Right renal cortex interstitium (tissue), 3 donors: ENCODE measurements around the gene TRIM29. TPM values are rescaled to one million over a fixed set of nuclear protein-coding genes. Genes with fewer than 3 reads are reported as not detected.

Experiments
- DNase-seq, 3 donors: peaks; one replicate each; pipeline ENCODE4 v3.0.0-alpha.2; 2013; ENCODE audit warnings: low read depth in 3 of 3, low spot score in 2 of 3
- polyA plus RNA-seq, 3 donors: library from polyadenylated mRNA; unstranded; fragments of 120-200 nt; gene quantifications; one replicate each; pipeline ENCODE4 v1.2.1, GENCODE V29; 2013; ENCODE audit not compliant: insufficient read length in 3 of 3

TRIM29 gene
- polyA plus RNA-seq, 3 donors: 0.98 to 1.5 (median 1.0) TPM

DNA sequence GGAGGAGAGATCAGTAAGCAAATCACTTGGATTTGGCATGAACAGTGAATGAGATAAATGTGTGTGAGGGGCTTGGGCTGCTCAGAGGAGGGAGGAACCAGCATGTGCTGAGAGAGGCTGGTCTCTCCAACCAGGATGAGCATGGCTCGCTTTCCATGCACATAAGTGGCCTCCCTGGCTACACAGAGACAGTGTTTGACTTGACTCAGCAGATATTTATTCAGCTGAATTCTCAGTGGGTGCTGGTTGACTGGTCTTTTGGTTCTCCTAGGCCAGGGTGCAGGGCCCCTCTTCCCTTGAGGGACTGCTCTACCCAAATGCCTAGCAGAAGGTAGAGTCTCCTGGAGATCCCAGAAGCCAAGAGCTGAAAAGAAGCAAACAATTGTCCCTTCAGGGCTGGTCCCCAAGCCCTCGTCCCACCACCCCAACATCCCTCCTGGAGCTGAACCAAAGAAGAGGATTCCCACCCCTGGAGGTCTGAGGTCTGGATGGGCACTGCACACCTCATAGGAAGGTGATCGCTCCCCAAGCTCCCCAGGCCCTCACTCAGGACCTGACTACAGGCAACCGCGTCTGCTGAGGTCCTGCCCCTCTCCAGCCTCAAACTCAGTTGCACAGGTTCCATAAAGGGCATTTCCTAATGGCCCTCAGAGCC lies 3.3 kb upstream of the TRIM29 start:
- no peak for DNase-seq

DNA sequence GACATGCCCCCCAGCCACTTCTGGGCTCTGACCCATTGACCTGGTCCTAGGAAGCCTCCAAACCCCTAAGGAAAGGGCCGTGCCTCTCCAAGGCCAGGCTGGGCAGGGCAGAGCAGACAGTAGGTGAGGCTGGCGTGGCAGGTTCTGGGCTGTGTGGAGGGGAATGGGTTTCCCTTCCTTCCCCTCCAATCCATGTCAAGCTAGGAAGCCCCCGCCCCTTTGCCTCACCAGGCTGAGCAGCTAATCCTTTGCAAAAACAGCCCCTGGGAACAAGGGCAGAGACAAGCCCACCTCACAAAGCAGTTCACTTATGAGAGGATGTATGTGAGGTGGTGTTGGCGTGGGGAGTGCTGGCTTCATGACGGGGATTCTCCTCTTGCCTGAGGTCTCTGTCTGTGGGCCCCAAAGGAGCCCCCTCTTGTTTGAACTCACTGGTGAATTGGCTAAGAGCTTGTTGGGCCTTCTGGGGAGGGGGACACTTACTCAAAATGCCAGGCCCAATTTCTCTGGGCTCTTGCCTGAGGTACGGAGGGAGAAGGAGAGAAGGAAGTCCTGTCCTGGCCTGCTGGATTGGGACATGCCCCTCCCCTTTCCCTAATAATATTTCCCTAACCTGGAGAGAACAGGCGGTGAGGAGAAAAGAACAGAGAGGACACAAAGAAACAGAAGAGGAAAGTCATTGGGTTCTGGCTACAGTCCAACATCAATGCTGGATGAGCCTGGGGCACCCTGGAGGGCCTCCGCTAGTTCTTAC lies 1.6 kb upstream of the TRIM29 start:
- no peak for DNase-seq

DNA sequence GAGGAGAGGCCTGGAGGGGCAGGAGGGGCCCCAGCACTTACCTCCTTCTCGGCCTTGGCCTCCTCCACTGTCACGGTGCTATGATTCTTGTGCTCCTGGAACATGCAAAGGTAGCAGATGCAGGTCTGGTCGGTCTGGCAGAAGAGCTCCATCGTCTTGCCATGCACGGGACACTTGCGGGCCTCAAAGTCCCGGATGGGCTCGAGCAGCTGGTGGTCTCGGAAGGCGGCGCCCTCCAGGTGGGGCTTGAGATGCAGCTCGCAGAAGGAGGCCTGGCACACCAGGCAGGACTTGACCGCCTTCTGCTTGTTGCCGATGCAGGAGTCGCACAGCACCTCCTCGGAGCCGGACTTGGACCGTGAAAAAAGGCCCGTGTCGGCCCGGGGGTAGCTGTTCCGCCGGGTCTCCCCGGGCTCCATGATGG lies 714 bp downstream of the TRIM29 start:
- DNase-seq: no peak

DNA sequence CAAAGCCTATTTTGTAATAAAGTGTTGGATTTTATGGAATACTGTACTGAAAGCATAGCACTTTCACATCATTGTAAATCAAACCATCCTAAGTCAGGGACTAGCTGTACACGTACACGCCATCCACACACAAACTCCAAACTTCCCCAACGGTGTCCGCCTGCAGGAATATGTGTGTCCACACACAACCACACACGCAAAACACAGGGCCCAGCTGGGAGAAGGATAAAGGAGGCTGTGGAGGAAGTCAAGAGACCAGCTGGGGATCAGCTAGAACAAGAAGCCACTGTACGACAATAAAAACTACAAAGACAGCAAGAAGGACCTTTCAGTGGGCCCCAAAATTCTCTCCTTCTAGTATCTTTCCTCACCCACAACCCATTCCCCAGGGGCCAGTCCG lies 1.6 kb downstream of the TRIM29 start:
- DNase-seq: no peak

DNA sequence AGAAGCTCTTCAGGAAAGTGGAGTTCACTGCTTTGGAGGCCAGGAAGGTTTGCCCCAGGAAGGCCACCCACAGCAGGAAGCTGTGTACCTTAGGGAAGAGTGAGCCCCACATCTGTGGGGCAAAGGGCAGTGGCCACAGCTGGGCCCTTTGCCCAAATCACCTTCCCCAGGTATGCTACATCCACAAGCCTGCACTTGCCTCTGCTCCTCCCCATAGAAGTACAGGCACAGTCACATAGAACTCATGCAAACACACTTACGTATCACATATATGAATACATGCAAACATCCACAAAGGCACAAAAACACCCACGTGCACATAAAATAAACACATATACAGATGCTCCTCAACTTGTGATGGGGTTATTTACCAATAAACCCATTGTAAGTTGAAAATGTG lies 2.1 kb downstream of the TRIM29 start:
- no peak for DNase-seq

DNA sequence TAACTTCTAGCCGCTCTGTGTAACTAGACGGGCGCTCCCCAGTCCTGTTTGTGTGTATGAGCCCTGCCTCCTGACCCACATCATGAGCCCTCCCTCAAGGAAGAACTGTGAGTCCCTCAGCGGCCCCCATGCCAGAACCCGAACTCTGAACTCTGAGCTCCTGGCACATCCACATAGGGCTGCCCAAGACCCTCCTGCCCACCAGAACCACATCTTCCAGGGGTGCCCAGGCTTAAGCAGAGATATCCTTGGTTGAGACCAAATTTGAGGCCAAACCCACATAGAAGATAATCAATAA lies 3.0 kb downstream of the TRIM29 start:
- DNase-seq: no peak

DNA sequence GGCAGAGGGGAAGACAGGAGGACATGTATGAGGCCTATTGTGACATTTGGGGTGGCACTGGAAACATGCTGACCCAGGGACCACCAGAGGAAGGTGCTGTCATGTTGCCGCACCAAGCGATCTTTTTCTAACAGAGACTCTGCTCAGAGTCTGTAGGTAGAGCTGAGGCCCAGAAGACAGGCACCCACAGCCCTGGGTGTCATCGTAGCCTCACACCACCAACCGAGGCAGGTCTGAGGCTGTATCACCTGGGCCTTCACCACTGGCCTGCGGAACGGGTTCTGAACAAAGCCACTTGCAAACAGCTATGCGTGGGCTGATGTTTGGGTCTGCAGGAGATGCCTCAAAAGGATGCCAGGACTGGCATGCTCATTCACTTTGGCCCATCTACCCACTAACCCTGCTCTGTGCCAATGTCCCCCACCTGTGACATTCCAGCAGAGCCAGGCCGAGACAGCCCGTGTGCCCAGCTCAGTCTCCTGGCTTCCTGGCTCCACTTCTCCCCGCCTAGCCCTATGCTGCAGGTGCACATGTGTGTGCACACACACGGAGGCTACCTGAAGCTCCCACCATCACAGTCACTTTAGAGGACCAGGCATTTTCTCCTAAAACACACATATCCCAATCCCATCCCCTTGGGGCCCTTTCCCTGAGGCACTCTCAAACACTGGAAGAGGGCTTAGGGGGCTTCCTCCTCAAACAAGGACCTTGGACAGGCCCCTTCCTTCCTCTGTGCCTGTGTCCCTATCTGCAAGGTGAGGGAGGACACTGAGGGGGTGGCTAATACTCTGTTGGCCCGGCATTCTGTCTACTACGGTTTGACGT lies 3.6 kb downstream of the TRIM29 start:
- DNase-seq: no peak

DNA sequence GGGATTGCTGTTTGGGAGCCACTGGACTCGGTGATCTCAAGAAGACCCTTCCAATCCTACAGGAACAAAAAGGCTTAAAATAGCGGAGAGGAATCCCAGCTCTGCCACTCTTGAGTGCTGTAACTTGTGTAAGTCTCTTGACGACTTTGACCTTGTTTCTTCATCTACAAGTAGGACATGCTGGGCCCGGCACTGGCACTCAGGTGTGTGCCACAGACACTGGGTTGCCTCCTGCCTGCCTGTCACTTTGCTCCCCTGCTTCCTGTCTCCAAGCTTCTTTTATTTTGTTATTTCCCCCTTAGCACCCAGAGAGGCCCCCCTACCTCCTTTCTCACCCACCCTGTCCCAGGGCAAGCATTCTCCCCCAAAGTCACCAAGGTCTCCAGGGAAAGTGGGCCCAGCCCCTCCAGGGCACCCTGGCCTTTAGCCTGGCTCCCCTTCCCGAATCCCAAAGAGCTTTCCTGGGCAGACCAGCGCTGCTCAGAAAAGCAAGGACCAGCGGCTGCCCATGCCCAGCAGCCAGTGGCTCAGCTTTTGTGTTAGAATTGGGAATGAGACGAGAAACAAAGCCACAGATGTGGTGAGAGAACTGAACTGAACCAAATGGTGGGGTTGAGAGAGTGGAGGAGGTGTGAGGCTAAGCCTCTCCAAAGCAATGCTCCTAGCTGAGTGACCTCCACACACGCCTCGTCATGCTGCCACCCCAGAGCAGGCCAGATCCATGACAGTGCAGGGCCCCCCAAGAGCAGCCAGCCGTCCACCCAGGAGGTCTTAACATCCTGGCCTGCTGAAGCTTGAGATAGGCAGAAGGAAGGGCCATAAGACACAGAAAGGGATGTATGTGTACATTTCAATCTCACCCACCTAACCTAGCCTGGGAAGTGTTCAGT lies 4.5 kb downstream of the TRIM29 start:
- no peak for DNase-seq

DNA sequence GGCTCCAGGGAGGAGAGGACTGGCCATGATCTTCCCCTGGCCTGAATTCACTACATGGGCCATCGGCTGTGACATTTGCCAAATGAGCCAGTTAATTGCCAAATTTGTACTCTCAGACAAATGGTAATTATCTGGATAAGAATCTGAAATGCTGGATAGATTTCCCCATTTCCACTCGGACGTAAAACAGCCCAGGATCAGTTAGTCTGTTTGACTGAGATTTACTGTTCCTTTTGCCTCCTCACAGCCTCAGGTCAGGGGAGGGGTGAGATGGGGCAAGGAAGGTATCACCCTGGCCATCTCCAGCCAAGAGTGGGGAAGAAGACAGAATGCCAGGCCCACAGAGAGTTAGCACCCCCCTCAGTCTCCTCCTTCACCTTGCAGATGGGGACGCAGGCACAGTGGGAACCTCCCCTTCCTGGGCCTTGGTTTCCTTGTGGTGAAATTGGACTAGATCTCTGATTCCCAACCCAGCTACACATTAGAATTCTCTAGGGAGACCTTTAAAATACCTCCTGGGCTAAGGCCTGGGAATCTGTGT lies 5.2 kb downstream of the TRIM29 start:
- DNase-seq: no peak

DNA sequence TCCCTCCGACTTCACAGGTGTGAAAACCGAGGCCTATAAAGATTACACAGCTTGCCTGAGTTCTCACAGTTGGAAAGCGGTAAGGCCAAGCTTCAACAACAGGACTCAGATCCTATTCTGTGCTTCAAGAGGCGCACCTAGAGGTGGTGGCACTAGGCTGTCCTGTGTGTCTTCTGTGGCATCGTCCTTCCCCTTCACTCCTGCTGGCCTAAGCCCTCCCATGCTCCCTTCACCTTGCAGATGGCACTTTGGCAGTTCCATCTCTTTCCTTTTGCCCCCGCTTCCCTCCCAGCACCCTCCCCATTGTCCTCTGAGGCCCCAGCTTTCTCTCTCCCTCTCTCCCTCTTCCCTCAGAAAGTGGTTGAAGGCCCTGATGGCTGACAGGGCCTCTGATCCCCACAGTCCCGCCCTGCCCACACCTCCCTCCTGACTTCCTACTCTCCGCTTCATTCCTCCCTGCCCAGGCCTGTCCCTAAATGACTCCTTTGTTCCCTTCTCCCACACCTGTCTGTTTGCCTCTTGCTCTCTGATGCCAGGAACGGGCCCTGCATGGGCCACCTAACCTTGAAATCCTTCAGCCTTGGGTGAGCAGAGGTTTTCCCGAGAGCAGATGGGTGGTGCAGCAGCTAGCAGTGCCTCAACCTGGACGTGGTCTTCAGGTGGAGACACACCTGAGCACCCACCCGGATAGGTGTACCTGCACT lies 5.8 kb downstream of the TRIM29 start:
- DNase-seq: no peak

DNA sequence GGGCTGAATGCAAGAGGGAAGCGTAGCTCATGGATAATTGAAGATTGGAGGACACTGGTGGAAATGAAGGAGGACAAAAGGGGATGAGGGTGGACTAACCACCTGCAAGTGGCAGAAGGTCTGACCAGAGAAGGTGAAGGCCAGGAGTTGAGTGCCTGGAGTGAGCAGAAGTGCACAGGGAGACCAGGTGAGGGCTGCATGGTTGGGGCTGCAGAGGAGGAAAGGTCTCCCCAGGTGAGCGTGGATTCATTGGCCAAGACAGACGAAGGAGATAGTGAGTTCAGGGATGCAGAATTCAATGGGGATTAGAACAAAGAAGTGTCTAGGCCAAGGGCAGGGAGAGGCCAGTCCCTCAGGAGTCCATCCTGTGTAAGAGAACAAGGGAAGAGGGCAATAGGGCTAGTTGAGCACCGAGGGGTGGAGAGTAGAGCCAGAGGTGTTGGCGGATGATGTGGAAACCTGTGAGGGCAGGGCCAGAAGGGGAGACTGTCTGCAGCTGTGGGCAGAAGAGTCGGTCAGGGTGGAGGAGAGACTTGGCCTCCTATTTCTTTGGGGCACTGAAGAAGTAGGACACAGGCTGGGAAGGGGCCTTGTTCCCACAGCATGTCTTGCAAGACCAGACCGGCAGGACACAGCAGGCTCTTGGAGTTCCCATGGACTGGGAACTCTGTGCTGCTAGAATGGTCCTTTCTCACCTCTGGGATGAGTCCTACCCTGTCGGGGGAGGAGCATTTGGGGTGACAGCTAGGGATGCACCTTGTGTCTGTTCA lies 6.7 kb downstream of the TRIM29 start:
- DNase-seq: no peak

DNA sequence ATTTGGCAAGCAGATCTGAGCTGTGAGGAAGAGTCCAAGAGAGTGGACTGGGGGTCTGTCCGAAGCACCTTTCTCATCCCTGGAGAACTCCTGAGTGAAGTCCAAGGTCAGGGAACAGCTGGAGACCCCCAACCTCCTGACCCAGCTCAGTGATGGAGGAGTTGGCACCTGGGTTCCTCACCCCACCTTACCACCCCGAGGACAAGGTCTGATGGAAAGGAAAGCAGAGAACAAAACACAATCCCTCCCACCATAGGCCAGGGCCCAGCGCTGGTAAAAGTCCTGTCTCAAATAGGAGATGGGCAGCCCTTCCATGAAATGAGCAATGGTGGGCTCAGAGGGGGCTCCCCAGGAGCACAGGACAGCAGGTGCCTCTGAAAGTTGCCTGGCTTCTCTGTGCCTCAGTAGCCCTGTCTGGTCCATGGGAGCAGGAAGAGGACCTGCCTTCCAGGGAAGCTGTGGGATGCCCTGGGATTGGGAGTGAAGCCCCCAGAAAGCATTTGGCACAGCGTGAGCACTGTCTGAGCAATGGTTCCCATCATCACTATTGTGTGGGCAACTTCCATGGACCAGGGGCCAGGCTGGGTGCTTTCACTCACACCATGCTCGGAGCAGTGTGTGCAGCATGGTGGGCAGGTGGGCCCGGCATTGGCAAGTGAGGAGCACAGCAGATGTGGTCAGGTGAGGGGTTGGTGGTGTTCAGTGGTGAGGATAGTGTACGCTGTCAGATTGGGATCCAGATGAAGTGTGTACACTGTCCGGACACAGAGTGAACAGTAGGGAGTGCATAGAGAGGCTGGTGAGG lies 7.5 kb downstream of the TRIM29 start:
- DNase-seq: no peak

DNA sequence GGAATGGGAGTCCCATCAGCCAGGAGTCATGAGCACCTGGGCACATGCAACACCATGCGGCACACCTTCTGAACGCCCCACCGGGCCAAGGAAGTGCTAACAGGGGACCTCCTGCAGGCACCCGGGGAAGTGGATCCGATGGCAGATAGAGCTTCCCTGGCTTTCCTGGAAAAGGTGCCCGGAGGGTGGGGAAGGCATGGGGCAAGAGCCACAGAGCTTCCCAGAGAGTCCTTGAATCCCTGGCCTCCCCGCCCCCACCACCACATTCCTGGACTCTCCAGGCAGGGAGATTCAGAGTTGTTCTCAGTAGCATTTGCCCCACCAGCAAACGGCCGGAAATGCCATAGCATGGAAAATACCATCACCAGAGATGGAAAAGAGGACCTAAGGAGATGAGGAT lies 8.3 kb downstream of the TRIM29 start:
- no peak for DNase-seq

DNA sequence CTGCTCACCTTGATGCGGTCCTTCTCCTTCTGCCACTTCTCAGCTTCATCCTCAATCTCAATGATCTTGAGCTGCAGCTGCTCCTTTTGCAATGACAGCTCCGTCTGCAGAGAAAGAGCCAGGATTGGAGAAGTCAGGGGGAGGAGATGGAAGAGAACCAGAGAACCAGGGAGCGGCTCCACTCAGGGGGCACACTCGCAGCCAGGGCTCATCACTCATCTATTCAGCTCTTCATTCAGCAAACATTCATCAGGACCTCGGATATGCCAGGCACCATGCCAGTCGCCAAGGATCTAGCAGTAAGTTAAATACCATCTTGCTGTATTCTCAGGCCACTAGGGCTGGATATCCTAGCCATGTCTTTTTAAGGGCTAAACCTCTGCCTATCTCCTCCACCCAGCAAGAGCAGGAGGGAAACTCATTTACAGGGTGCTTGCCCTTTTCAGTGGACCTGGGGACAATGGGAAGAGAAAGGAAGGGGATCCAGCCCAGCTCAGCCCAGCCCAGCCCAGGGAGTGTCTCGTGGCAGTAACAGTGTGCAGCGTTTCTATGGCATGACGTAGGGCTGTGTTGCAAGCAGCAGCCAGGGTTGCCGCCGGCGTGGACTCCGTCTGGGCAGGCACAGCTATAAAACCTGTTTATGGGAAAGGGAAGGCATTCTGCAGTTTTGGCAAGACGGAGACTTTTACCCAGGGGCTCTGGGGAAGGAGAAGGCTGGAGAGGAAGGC lies 9.4 kb downstream of the TRIM29 start:
- DNase-seq: peak in 2 of 3 donors; percentile 13 to 26

DNA sequence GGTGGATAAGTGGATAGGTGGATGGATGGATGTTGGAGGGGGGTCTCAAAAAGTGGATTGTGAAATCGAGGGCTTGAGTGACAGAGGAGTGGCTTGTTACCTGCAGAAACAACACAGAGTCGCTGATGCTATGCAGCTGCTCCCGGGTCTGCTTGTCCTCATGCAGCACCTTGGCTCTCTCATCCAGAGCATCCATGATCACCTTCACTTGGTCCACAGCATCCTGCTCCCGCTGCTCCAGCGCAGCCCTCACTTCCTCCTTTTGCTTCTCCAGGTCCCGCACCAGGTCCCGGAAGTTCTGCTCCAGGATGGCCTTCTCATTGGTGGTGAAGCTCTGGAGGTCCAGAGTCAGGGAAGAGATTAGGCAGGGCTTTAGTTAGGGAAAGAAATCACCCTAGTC lies 10.7 kb downstream of the TRIM29 start:
- DNase-seq: no peak

DNA sequence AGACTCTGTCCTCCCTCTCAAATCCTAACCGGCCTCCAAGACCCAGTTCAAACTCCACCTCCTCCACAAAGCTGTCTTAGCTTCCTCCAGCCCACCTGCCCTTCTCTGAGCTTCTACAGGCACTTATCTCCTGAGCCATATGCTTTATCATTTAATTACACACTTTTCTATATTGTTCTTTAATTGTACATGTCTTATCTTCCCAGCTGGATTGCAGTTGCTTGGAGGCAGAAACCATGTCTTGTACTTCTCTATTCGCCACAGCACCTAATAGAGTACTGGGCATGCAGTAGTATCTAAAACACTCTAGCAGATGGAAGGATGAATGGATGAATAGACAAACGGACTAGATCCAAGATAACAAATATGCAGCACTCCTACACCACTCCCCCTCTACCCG lies 11.3 kb downstream of the TRIM29 start:
- DNase-seq: no peak

DNA sequence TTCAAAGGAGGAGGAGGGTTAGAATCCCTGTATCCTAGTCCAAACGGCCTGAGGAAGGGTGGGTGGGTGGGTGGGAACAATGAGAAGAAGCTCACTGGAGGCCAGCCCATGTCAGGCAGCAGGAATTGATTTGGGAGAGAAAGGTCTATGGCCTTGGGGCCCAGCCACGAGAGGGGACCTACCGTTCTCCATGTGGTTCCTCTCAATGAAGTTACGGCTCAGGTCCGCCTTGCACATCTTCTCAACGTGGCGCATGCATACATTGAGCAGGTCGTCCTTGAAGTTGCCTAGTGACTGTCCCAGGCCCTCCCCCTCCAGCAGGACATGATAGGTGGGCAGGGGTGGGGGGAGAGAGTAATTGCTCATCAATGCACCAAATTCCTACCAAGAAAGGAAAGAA lies 12.4 kb downstream of the TRIM29 start:
- no peak for DNase-seq

DNA sequence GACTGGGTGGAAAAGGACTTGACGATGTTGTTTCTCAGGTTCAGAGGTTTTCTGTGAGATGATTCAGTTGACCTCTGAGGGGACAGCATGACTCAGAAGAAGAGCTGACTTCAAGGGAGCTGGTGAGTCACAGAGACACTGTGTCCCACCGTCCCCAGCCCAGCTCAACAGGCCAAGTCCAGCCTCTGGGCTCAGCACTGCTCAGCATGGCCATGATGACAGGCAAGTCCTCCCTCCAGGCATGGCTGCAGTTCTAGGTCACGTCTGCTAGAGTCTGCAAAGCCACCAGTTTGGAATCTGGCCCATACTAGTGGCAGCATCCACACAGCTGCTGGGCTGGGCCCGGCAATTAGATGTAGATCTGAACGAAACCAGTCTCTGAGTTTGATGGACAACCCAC lies 12.9 kb downstream of the TRIM29 start:
- DNase-seq: no peak
